H9 (cell line): Measurements from ENCODE around the gene SLC25A25. TPM values are rescaled to one million over a fixed set of nuclear protein-coding genes. Genes with fewer than 3 reads are reported as not detected.

Source experiments
- DNase-seq: peaks from one replicate; pipeline ENCODE4 v3.0.0-alpha.2; 2017
- H2AFZ ChIP-seq: one replicate; pipeline ENCODE4 v1.6.1; 2013; ENCODE audit warnings: mild to moderate bottlenecking, low read length, control low read depth, moderate library complexity
- H2AK5ac ChIP-seq: 2 replicates; pipeline ENCODE4 v1.6.1; 2013; ENCODE audit warnings: low read length, control low read depth, mixed read lengths; ENCODE audit not compliant: insufficient read length
- H2BK120ac ChIP-seq: one replicate; pipeline ENCODE4 v1.6.1; 2013; ENCODE audit warnings: low read depth, mild to moderate bottlenecking, low read length, control low read depth, inconsistent platforms; ENCODE audit not compliant: poor library complexity, severe bottlenecking
- H2BK12ac ChIP-seq: 2 replicates; pipeline ENCODE4 v1.6.1; 2013; ENCODE audit warnings: low read length, control low read depth, mixed read lengths, low read depth; ENCODE audit not compliant: insufficient read length
- H2BK15ac ChIP-seq: 2 replicates; pipeline ENCODE4 v1.6.1; 2013; ENCODE audit warnings: low read depth, low read length, control low read depth
- H2BK20ac ChIP-seq: one replicate; pipeline ENCODE4 v1.6.1; 2013; ENCODE audit warnings: low read depth, mild to moderate bottlenecking, low read length, control low read depth, inconsistent platforms; ENCODE audit not compliant: poor library complexity, severe bottlenecking
- H2BK5ac ChIP-seq: 2 replicates; pipeline ENCODE4 v1.6.1; 2013; ENCODE audit warnings: low read length, control low read depth, mixed read lengths; ENCODE audit not compliant: insufficient read length
- H3K14ac ChIP-seq: 2 replicates; pipeline ENCODE4 v1.6.1; 2013; ENCODE audit warnings: low read length, control low read depth; ENCODE audit not compliant: insufficient read depth
- H3K18ac ChIP-seq: 2 replicates; pipeline ENCODE4 v1.6.1; 2013; ENCODE audit warnings: low read depth, mild to moderate bottlenecking, mixed read lengths, low read length, control low read depth; ENCODE audit not compliant: insufficient read length
- H3K23ac ChIP-seq: 2 replicates; pipeline ENCODE4 v1.6.1; 2013; ENCODE audit warnings: low read length, control low read depth, mixed read lengths, low read depth; ENCODE audit not compliant: insufficient read length
- H3K23me2 ChIP-seq: 2 replicates; pipeline ENCODE4 v1.6.1; 2013; ENCODE audit warnings: low read depth, mild to moderate bottlenecking, mixed read lengths, low read length, control low read depth; ENCODE audit not compliant: insufficient read length, poor library complexity, severe bottlenecking
- H3K27ac ChIP-seq: 2 replicates; pipeline ENCODE4 v1.5.1; 2013; ENCODE audit warnings: low read length, control low read depth, mixed read lengths, low read depth; ENCODE audit not compliant: insufficient read length
- H3K27me3 ChIP-seq: 2 replicates; pipeline ENCODE4 v1.6.1; 2013; ENCODE audit warnings: low read length, control low read depth, inconsistent platforms; ENCODE audit not compliant: insufficient read depth
- H3K4ac ChIP-seq: 2 replicates; pipeline ENCODE4 v1.6.1; 2013; ENCODE audit warnings: low read depth, mild to moderate bottlenecking, control low read depth, inconsistent platforms, low read length, moderate library complexity
- H3K4me1 ChIP-seq: 2 replicates; pipeline ENCODE4 v1.6.1; 2013; ENCODE audit warnings: low read length, control low read depth, inconsistent platforms; ENCODE audit not compliant: insufficient read depth
- H3K4me2 ChIP-seq: 2 replicates; pipeline ENCODE4 v1.6.1; 2013; ENCODE audit warnings: low read length, control low read depth, mixed read lengths; ENCODE audit not compliant: insufficient read length, insufficient read depth
- H3K56ac ChIP-seq: 2 replicates; pipeline ENCODE4 v1.6.1; 2013; ENCODE audit warnings: low read depth, mild to moderate bottlenecking, mixed read lengths, low read length, control low read depth; ENCODE audit not compliant: insufficient read length
- H3K79me1 ChIP-seq: 2 replicates; pipeline ENCODE4 v1.6.1; 2013; ENCODE audit warnings: low read depth, mild to moderate bottlenecking, moderate library complexity, low read length, control low read depth, inconsistent platforms; ENCODE audit not compliant: insufficient read depth, poor library complexity, severe bottlenecking
- H3K79me2 ChIP-seq: 2 replicates; pipeline ENCODE4 v1.6.1; 2013; ENCODE audit warnings: low read length, control low read depth, inconsistent platforms; ENCODE audit not compliant: insufficient read depth
- H3K9ac ChIP-seq: 2 replicates; pipeline ENCODE4 v1.6.1; 2013; ENCODE audit warnings: low read length, control low read depth, mixed read lengths; ENCODE audit not compliant: insufficient read length; ENCODE audit errors: extremely low read depth
- H3K9me3 ChIP-seq: one replicate; pipeline ENCODE4 v1.6.1; 2013; ENCODE audit warnings: low read depth, low read length, inconsistent platforms; ENCODE audit not compliant: control insufficient read depth
- H3T11ph ChIP-seq: one replicate; pipeline ENCODE4 v1.6.1; 2013; ENCODE audit warnings: mild to moderate bottlenecking, low read length, control low read depth, inconsistent platforms
- H4K20me1 ChIP-seq: one replicate; pipeline ENCODE4 v1.6.1; 2013; ENCODE audit not compliant: control insufficient read depth, insufficient read length, insufficient read depth
- H4K5ac ChIP-seq: 2 replicates; pipeline ENCODE4 v1.6.1; 2013; ENCODE audit warnings: low read depth, mild to moderate bottlenecking, mixed read lengths, low read length, control low read depth; ENCODE audit not compliant: insufficient read length
- H4K8ac ChIP-seq: replicated peaks from 2 replicates; pipeline ENCODE4 v1.6.1; 2013; ENCODE audit warnings: low read length, control low read depth, mixed read lengths, low read depth; ENCODE audit not compliant: insufficient read length
- H4K91ac ChIP-seq: 2 replicates; pipeline ENCODE4 v1.6.1; 2013; ENCODE audit warnings: low read depth, mild to moderate bottlenecking, moderate library complexity, mixed read lengths, low read length, control low read depth; ENCODE audit not compliant: insufficient read length
- H3K27ac Mint-ChIP-seq, 3 experiments: 2 replicates in 2 of 3; 3 replicates in 1 of 3; pipeline ENCODE4 v1.8.0; 2020 to 2021; ENCODE audit warnings: mixed read lengths in 3 of 3, mild to moderate bottlenecking in 1 of 3, moderate library complexity in 1 of 3
- H3K27me3 Mint-ChIP-seq: 2 replicates; pipeline ENCODE4 v1.8.0; 2021; ENCODE audit warnings: low read depth, mild to moderate bottlenecking, moderate library complexity, mixed read lengths
- H3K36me3 Mint-ChIP-seq, 3 experiments: 2 replicates in 2 of 3; 3 replicates in 1 of 3; pipeline ENCODE4 v1.8.0; 2020 to 2021; ENCODE audit warnings: low read depth in 3 of 3, mixed read lengths in 3 of 3; ENCODE audit not compliant: insufficient read depth in 1 of 3
- H3K4me1 Mint-ChIP-seq, 2 experiments: 2 replicates each; pipeline ENCODE4 v1.8.0; 2020; ENCODE audit warnings: mixed read lengths in 2 of 2
- H3K4me3 Mint-ChIP-seq, 2 experiments: 2 replicates in 1 of 2; 3 replicates in 1 of 2; pipeline ENCODE4 v1.8.0; 2020 to 2021; ENCODE audit warnings: mild to moderate bottlenecking in 2 of 2, mixed read lengths in 2 of 2, moderate library complexity in 1 of 2
- H3K9me3 Mint-ChIP-seq, 2 experiments: 2 replicates in 1 of 2; 3 replicates in 1 of 2; pipeline ENCODE4 v1.8.0; 2020; ENCODE audit warnings: mild to moderate bottlenecking in 2 of 2, mixed read lengths in 2 of 2, moderate library complexity in 1 of 2
- CTCF ChIP-seq: fragments of 200-600 bp; sonication (generic); conservative IDR thresholded peaks from 3 replicates; pipeline ENCODE4 v1.8.0; 2021; ENCODE audit warnings: antibody characterized with exemption, mild to moderate bottlenecking
- WGBS: extraction: QIAGEN DNeasy Blood & Tissue Kit; methylation state at CpG from one replicate; pipeline ENCODE4 v1.1.7; 2013; ENCODE audit warnings: missing lambda C conversion rate, low lambda C conversion rate, mixed read lengths; ENCODE audit not compliant: insufficient read length; ENCODE audit errors: extremely low coverage; 5-methylcytosine and 5-hydroxymethylcytosine counted together
- total RNA-seq: library from RNA; stranded (reverse); gene quantifications from 2 replicates; pipeline ENCODE4 v1.2.1, GENCODE V29; 2021

Gene SLC25A25
- total RNA-seq, 1 experiment from 2014 or later, result 16.9 TPM

GRCh38 chr9:128087262-128087661 lies 19.2 kb downstream of the SLC25A25 start:
- H3K18ac ChIP-seq, result no peak overlapping the region
- Mint-ChIP-seq H3K9me3 (no peaks in the 10 kb centered on the region), H3K36me3 (peaks cover 0 to 5% (median 3%) of the 10 kb centered on the region in 3 experiments; a peak in 4 of 7 replicates), H3K4me3 (no peak overlapping the region), H3K4me1 (peaks cover 15 to 24% of the 10 kb centered on the region in 2 experiments), H3K27me3 (no peaks in the 10 kb centered on the region), H3K27ac (0 out of 7 replicates have a peak overlapping the region, but pooled peaks of 1 of the 3 experiments have one; percentile 19)
- H3K23me2 ChIP-seq, result no peaks in the 10 kb centered on the region
- H2BK20ac ChIP-seq, result no peak overlapping the region
- no CpG with 5 or more reads among the region's 10 CpGs for WGBS
- no peak overlapping the region for H2AFZ ChIP-seq
- no peak overlapping the region for H3K9ac ChIP-seq
- H3K4me2 ChIP-seq, result no peak overlapping the region
- DNase-seq, result no peak
- no peak overlapping the region for H2BK15ac ChIP-seq
- no peak overlapping the region for H4K8ac ChIP-seq
- H3K23ac ChIP-seq, result no peak overlapping the region
- no peaks in the 10 kb centered on the region for H4K20me1 ChIP-seq
- H3K27ac ChIP-seq, result no peak overlapping the region
- H3K56ac ChIP-seq, result no peak overlapping the region
- no peak overlapping the region for H4K5ac ChIP-seq
- peaks cover 8% of the 10 kb centered on the region for H3K79me1 ChIP-seq
- no peak overlapping the region for H2AK5ac ChIP-seq
- no peak overlapping the region for H3K4ac ChIP-seq
- H3T11ph ChIP-seq, result no peak overlapping the region
- TF ChIP-seq CTCF, result no peak
- H2BK120ac ChIP-seq, result no peak overlapping the region
- no peaks in the 10 kb centered on the region for H3K9me3 ChIP-seq
- H4K91ac ChIP-seq, result no peak overlapping the region
- H3K27me3 ChIP-seq, result no peaks in the 10 kb centered on the region
- H2BK5ac ChIP-seq, result no peak overlapping the region
- no peaks in the 10 kb centered on the region; the same call in 1 of the 2 replicates for H3K79me2 ChIP-seq
- no peaks in the 10 kb centered on the region for H3K4me1 ChIP-seq
- H2BK12ac ChIP-seq, result no peak overlapping the region
- H3K14ac ChIP-seq, result no peak overlapping the region
